Measurements from ENCODE around the gene TSPAN13. TPM values are rescaled to one million over a fixed set of nuclear protein-coding genes. Genes with fewer than 3 reads are reported as not detected.

TSPAN13 gene
- total and polyA plus RNA-seq, 12 donors = 6.8 to 40.1 (median 11.8) TPM

DNA sequence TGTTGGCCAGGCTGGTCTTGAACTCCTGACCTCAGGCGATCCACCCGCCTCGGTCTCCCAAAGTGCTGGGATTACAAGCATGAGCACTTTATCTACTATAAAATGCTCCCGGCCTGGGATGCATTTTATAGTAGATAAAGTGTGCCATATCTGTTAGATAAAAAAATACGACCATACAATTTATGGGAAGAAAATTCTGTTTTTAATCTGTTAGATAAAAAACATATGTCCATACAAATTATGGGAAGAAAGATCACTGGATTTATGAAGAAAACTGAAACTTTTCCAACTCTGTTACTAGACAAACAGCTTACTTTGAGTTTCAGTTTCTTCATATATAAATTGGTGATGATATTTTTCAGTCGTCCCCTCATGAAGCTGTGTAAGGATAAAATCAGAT, 4.5 kb downstream of the TSPAN13 start:
- Histone ChIP-seq H3K9me3 (no peaks in the 10 kb centered on the region), H3K27me3 (peaks cover 0 to 16% (median 0%) of the 10 kb centered on the region in 7 donors), H3K4me3 (no peak overlapping the region), H3K27ac (no peak overlapping the region), H3K4me1 (peaks cover 0 to 26% (median 6%) of the 10 kb centered on the region in 9 donors), H3K36me3 (no peaks in the 10 kb centered on the region)
- intact Hi-C loops (cut with DNase I) = no loop called here
- TF ChIP-seq CTCF (IDR thresholded peaks at IDR 0.05) = no peak
- WGBS, 2 donors = 82 to 88% methylated on average over 6 of the region's 6 CpGs
- no peak for ATAC-seq
- DNase-seq = no peak

- no peaks in the 10 kb centered on the region for H3K36me3 ChIP-seq
- no peak overlapping the region for H3K27ac ChIP-seq
- H3K4me1 ChIP-seq = peaks cover 0 to 22% (median 6%) of the 10 kb centered on the region in 9 donors
- intact Hi-C loops (cut with DNase I) = no loop called here
- no peak for ATAC-seq
- no peak overlapping the region for H3K4me3 ChIP-seq
- no peak for DNase-seq
- H3K27me3 ChIP-seq = peaks cover 0 to 13% (median 0%) of the 10 kb centered on the region in 7 donors
- 78 to 86% methylated on average over 10 of the region's 10 CpGs for WGBS, 2 donors
- no peak for TF ChIP-seq CTCF (IDR thresholded peaks at IDR 0.05)
- H3K9me3 ChIP-seq = no peaks in the 10 kb centered on the region
Measured at GRCh38 chr7:16758631-16759611, 5.4 kb downstream of the TSPAN13 start.

DNA sequence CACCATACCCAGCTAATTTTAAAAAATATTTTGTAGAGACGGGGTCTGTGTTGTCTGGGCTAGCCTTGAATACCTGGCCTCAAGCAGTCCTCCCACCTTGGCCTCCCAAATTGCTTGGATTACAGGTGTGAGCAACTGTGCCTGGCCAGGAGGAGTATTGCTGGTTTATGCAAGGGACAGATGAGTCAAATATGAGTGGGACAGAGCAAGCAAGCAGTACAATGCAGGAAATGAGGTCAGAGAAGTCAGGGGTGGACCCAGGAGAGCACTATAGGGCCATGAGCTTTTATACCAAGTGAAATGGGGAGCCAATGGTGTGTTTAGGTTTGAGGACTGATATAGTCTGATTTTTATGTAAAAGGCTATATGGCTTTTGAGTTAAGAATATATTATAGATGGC, 6.3 kb downstream of the TSPAN13 start:
- Histone ChIP-seq H3K9me3 (no peaks in the 10 kb centered on the region), H3K4me1 (peaks cover 0 to 25% (median 10%) of the 10 kb centered on the region in 9 donors), H3K27ac (no peak overlapping the region), H3K27me3 (peaks cover 0 to 4% (median 0%) of the 10 kb centered on the region in 7 donors), H3K4me3 (no peak overlapping the region), H3K36me3 (no peaks in the 10 kb centered on the region)
- WGBS, 2 donors = 96 to 100% methylated on average over 1 of the region's 1 CpG
- no peak for TF ChIP-seq CTCF (IDR thresholded peaks at IDR 0.05)
- intact Hi-C loops (cut with DNase I) = no loop called here
- ATAC-seq = no peak
- DNase-seq = no peak

DNA sequence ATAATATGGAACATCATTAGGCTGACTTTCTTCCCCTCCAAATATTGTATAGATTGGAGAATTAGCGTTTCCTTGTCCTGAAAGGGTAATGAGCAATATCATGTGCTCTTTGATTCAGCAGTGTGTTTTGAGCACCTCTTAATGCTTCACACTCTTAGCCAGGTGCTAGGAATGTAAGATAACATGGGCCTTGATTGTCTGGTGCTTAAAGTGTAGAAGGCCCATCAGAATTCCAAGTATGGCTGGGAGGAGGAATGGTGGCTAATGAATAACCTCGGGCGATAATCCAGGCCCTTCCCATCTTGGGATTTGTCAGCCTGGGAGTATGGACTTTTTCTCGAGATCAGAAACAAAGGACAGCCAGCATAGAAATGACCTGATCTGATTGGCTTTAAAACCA, 8.6 kb downstream of the TSPAN13 start:
- ATAC-seq (no peak), DNase-seq (no peak)
- Histone ChIP-seq H3K9me3 (no peaks in the 10 kb centered on the region), H3K4me1 (peaks cover 0 to 28% (median 6%) of the 10 kb centered on the region in 9 donors), H3K36me3 (no peaks in the 10 kb centered on the region), H3K4me3 (no peak overlapping the region), H3K27me3 (no peaks in the 10 kb centered on the region), H3K27ac (no peak overlapping the region)
- 83 to 86% methylated on average over 4 of the region's 4 CpGs for WGBS, 2 donors
- TF ChIP-seq CTCF (IDR thresholded peaks at IDR 0.05) = no peak
- intact Hi-C loops (cut with DNase I) = no loop called here
